Gastroesophageal sphincter (tissue), 4 donors: ENCODE data around the gene ZNF664. TPM values are rescaled to one million over a fixed set of nuclear protein-coding genes. Genes with fewer than 3 reads are reported as not detected.

Experiments
- ATAC-seq: fragments of 150-250 bp; one replicate; pipeline ENCODE4 v1.9.1; 2016; ENCODE audit warnings: mild to moderate bottlenecking, moderate library complexity
- H3K27ac ChIP-seq, 4 donors: fragments of 200-600 bp; sonication (generic) in 3 of 4; 1 replicate in 3 of 4; 2 replicates in 1 of 4; pipeline ENCODE4 v1.5.1; 2016 to 2019
- H3K27me3 ChIP-seq: fragments of 200-600 bp; sonication (generic); one replicate; pipeline ENCODE4 v1.5.1; 2019
- H3K36me3 ChIP-seq, 2 donors: fragments of 200-600 bp; sonication (generic); one replicate each; pipeline ENCODE4 v1.5.1; 2019; ENCODE audit warnings: control low read depth in 1 of 2
- H3K4me1 ChIP-seq, 3 donors: fragments of 200-600 bp; sonication (generic); 1 replicate in 2 of 3; 2 replicates in 1 of 3; pipeline ENCODE4 v1.5.1; 2016 to 2019; ENCODE audit warnings: control low read depth in 2 of 3
- H3K4me3 ChIP-seq, 2 donors: fragments of 200-600 bp; sonication (generic); one replicate each; pipeline ENCODE4 v1.5.1; 2019; ENCODE audit warnings: mild to moderate bottlenecking in 1 of 2, moderate library complexity in 1 of 2
- H3K9me3 ChIP-seq, 3 donors: fragments of 200-600 bp; sonication (generic); one replicate each; pipeline ENCODE4 v1.5.1; 2017 to 2019; ENCODE audit warnings: control low read depth in 2 of 3
- EP300 ChIP-seq: sonication (generic); formaldehyde crosslinking; IDR thresholded peaks from one replicate; pipeline ENCODE4 v1.6.1; 2017; ENCODE audit warnings: antibody characterized with exemption, mild to moderate bottlenecking
- POLR2A ChIP-seq, 2 donors: fragments of 450-650 bp; IDR thresholded peaks; one replicate each; pipeline ENCODE4 v1.6.1; 2017; ENCODE audit warnings: antibody characterized with exemption in 2 of 2, mild to moderate bottlenecking in 2 of 2, moderate library complexity in 1 of 2
- POLR2AphosphoS5 ChIP-seq: sonication (generic); formaldehyde crosslinking; IDR thresholded peaks from one replicate; pipeline ENCODE4 v1.6.1; 2017; ENCODE audit warnings: antibody characterized with exemption
- WGBS, 2 donors: methylation state at CpG; one replicate each; pipeline ENCODE4 v1.1.5; 2018; ENCODE audit warnings: low coverage in 1 of 2; 5-methylcytosine and 5-hydroxymethylcytosine counted together
- total RNA-seq, 4 donors: library from RNA; depleted of rRNA; stranded (reverse); fragments of >200 nt; gene quantifications; one replicate each; pipeline ENCODE4 v1.1.0, GENCODE V29; 2016
- TF ChIP-seq, protein P1 (sequence below), 4 experiments: fragments of 200-600 bp in 2 of 4; fragments of 450-650 bp in 2 of 4; sonication (generic) in 1 of 4; IDR thresholded peaks; one replicate each; pipeline ENCODE4 v1.5.1; 2017 to 2019; ENCODE audit warnings: antibody characterized with exemption in 4 of 4, mild to moderate bottlenecking in 2 of 4, moderate library complexity in 2 of 4

ZNF664 gene
- total RNA-seq, 4 donors from 2014 or later: 58.7 to 95.5 (median 78.2) TPM

DNA sequence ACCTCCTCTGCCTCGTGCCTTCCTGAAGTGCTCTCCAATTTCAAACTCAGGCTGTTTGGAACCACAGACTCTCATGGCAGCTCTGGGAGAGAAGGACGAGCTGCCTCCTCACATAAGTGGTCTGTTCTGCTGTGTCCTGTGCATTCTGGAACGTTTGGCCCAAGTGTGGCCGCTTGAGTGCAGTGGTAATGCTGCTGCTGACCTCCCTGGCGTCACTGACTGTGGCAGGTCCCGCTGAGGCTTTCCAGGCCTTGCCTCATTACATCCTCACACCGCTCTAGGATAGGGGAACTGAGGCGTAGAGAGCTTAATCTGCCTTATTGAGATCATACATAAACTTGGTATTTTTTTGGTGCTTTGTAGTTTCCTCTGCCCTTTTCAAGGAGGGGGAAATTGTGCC, 14.6 kb upstream of the ZNF664 start:
- H3K4me3 ChIP-seq: no peak overlapping the region
- no peak overlapping the region for H3K27ac ChIP-seq

DNA sequence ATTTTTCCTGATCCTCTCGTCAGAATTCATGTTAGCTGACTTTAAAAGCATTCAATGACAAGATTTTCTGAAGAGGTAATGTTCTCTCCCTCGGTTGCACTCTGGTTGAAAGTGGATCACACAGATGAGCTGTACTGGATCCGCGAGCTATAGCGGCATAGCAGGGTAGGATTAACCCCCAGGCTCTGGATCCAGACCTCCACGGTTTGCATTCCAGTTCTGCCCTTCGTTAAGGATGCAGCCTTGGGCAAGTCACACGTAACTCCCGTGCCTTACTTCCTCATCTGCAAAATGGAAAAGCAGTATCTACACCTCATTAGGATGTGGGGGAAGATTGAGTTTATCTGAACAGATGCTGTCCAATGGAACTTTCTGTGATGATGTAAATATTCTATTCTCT, 14.1 kb upstream of the ZNF664 start:
- Histone ChIP-seq H3K4me3 (no peak overlapping the region), H3K4me1 (no peaks in the 10 kb centered on the region), H3K9me3 (no peaks in the 10 kb centered on the region), H3K27me3 (no peaks in the 10 kb centered on the region), H3K27ac (no peak overlapping the region), H3K36me3 (peaks cover 0 to 12% of the 10 kb centered on the region in 2 donors)
- no peak for ATAC-seq
- TF ChIP-seq, protein P1, sequence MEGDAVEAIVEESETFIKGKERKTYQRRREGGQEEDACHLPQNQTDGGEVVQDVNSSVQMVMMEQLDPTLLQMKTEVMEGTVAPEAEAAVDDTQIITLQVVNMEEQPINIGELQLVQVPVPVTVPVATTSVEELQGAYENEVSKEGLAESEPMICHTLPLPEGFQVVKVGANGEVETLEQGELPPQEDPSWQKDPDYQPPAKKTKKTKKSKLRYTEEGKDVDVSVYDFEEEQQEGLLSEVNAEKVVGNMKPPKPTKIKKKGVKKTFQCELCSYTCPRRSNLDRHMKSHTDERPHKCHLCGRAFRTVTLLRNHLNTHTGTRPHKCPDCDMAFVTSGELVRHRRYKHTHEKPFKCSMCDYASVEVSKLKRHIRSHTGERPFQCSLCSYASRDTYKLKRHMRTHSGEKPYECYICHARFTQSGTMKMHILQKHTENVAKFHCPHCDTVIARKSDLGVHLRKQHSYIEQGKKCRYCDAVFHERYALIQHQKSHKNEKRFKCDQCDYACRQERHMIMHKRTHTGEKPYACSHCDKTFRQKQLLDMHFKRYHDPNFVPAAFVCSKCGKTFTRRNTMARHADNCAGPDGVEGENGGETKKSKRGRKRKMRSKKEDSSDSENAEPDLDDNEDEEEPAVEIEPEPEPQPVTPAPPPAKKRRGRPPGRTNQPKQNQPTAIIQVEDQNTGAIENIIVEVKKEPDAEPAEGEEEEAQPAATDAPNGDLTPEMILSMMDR (IDR thresholded peaks at IDR 0.05): no peak
- TF ChIP-seq POLR2AphosphoS5 (no peak), EP300 (no peak), POLR2A (IDR thresholded peaks at IDR 0.05) (no peak)
- WGBS, 2 donors: 83 to 92% methylated on average over 4 to 9 of the region's 9 CpGs

More for the DNA sequence above, 14.6 kb upstream of the ZNF664 start:
- Histone ChIP-seq H3K9me3 (no peaks in the 10 kb centered on the region), H3K36me3 (peaks cover 0 to 12% of the 10 kb centered on the region in 2 donors), H3K4me1 (no peaks in the 10 kb centered on the region), H3K27me3 (no peaks in the 10 kb centered on the region)
- no peak for TF ChIP-seq EP300
- TF ChIP-seq POLR2A (IDR thresholded peaks at IDR 0.05): no peak
- TF ChIP-seq, protein P1 (IDR thresholded peaks at IDR 0.05): no peak
- no peak for TF ChIP-seq POLR2AphosphoS5
- WGBS, 2 donors: 76 to 80% methylated on average over 1 to 6 of the region's 8 CpGs
- ATAC-seq: no peak

DNA sequence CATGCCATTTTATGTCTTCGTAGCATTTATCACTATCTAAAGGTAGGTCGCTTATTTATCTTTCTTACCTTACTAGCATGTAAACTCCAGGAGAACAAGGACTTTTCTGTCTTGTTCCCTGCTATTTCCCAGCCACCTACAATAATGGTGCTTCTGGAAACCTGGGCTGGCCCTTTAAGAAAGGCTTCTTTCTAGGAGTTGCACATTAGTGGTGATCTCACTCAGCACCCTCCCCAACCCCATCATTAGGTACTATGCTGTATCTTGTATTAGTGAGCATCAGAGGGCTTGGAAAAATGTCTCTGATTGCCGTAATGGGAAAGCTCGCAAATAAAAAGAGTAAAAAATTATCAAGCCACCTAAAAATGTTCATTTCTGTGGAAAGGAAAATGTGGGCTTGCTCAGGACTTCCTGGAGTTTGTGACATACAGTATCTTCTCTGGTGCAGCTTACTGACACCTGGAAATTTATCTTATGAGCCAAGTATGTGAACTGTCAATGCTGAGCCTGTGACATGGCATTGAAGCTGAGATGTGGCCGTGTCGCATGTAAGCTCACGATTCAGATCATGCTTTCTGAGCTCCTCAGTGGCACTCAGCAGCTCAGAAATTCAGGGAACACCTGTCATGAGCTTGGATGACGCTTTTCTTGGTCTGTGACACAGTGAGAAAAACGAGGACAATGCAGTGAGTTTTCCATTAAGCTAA, 12.8 kb upstream of the ZNF664 start:
- WGBS, 2 donors: 87 to 97% methylated on average over 3 to 9 of the region's 9 CpGs
- TF ChIP-seq, protein P1 (IDR thresholded peaks at IDR 0.05): no peak
- TF ChIP-seq EP300 (no peak), POLR2AphosphoS5 (no peak), POLR2A (IDR thresholded peaks at IDR 0.05) (no peak)
- H3K4me3 ChIP-seq: no peak overlapping the region
- no peaks in the 10 kb centered on the region for H3K9me3 ChIP-seq
- H3K27me3 ChIP-seq: no peaks in the 10 kb centered on the region
- no peak overlapping the region for H3K27ac ChIP-seq
- H3K4me1 ChIP-seq: no peaks in the 10 kb centered on the region
- H3K36me3 ChIP-seq: peaks cover 0 to 12% of the 10 kb centered on the region in 2 donors
- no peak for ATAC-seq

DNA sequence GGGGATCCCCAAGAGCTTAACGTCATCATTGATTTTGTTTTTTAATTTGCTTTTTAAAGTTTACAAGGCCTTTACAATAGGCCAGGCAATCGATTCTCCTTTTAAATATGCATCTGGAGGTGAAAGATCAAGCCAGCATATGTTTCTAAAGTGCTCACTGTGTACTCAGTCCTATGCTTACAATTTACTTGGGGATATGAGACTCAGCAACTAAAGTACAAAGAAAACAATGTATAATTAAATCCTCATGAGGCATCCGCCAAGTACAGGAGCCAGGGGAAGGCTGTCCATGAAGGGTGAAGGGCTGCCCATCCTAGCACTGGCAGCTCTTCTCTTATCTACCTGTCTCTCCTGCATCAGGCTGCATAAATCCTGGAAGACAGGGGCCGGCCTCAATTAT, 12.2 kb upstream of the ZNF664 start:
- TF ChIP-seq POLR2A (IDR thresholded peaks at IDR 0.05) (no peak), POLR2AphosphoS5 (no peak), EP300 (no peak)
- TF ChIP-seq, protein P1 (IDR thresholded peaks at IDR 0.05): no peak
- Histone ChIP-seq H3K36me3 (peaks cover 0 to 19% of the 10 kb centered on the region in 2 donors), H3K27me3 (no peaks in the 10 kb centered on the region), H3K9me3 (no peaks in the 10 kb centered on the region), H3K4me3 (no peak overlapping the region), H3K27ac (no peak overlapping the region), H3K4me1 (no peaks in the 10 kb centered on the region)
- no peak for ATAC-seq
- 74 to 83% methylated on average over 3 of the region's 4 CpGs for WGBS, 2 donors
